GM20431 (cell line): ENCODE results near the gene CYFIP1.

Source experiments
- in situ Hi-C: fragments of 300-500 bp; cut with MseI, MboI; formaldehyde crosslinking; loops from one replicate; pipeline ENCODE4 v1.15.0; 2020; ENCODE audit warnings: low sequenced_read_pairs; ENCODE audit not compliant: unreplicated experiment

Gene CYFIP1

DNA sequence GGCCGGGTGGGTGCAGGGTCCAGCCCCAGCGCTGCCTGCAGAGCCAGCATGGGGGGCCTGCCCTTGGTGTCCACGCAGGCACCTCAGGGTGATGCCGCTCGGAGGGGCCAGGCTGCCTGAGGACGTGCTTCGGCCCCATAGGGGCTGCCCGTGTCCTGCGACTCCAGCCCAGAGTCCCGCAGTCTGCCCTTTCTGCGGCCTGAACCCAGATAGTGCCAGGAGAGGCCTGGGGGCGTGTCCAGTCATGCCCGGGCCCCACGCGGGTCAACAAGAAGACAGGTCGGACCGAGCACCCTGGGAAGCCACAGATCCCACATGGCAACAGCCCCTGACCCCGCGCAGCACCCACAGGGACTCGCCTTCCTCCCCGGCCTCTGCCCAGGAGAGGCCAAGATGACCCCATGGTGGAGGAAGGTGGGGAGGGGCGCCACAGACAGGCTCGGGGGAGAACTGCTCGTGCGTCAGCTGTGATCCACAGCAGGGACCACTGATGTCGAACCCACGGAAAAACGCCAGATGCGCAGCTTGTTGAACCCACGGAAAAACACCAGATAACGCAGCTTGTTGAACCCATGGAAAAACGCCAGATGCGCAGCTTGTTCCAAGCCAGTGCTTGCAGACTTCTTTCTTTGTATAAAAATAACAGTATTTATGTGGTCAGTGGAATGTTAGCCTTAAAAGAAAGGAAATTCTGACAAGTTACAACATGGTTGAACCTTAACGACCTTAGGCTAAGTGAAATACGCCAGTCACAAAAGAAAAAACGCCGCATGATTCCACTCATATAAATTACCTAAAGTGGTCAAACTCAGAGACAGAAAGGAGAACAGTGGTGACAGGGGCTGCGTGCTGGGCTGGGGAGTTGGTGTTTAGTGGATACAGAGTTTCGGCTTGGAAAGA is 28.5 kb downstream of the CYFIP1 start:
- in situ Hi-C loops, result no loop called here

DNA sequence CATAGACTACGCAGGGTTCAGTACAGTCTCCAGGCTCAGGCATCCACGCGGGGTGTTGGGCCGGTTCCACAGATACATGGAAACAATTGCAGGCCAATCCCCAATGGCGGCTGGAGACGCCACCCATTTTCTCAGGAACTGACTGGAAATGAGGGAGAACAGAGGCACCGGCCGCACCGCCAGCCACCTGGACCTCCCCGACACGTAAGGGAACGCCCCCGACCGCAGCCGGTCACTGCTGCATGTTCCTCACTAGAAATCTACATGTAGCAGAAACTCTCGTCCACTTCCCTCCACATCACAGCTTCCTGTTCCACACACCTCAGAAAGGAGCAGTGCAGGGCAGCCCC is 29.2 kb downstream of the CYFIP1 start:
- in situ Hi-C loops, result no loop called here

DNA sequence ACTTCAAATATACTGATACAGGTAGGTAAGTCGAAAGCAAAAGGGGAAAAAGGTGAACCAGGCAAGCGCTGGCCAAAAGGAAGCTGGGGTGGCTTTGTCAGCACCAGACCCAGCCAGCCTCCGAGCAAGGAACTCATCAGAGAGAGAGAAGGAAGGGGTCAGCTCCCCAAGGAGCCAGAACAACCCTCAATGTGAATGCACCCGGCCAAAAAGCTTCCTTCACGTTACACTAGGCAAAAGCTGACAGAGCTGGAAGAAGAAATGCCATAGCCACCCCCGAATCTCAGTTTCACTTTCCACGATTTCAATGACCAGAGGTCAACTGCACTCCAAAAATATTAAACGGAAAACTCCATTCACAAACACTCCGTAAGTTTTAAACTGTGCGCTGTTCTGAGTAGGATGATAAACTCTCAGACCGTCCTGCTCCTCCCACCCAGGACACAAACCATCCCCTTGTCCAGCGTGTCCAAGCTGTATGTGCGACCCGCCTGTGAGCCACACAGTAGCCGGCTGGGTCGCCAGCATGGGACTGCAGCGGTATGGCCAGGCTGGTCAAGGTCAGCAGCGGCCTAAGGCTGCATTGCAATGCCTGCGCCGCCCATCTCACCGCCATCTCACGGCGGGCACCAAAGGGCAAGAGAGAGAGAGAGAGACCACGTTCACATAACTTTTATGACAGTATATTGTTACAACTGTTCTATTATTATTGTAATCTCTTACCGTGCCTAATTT is 29.7 kb downstream of the CYFIP1 start:
- in situ Hi-C loops, result no loop called here

DNA sequence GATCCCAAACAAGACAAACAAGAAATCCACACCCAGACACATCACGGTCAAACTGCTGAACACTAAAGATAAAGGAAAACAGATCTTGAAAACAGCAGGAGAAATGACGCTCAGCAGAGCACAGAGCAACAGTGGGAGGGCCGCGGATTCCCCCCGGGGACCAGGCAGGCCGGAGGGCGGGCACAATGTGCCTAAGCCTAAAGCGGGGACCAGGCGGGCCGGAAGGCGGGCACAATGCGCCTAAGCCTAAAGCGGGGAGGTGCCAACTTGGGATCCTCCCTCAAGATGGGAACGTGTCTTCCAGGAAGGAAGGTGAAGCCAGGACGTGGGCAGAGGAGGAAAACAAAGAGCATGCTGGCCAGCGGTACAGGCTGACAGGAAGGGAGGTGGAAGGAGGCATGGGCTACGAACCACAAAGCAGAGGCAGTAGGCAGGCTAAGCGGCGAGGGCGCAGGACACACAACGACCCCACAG is 31.1 kb downstream of the CYFIP1 start:
- in situ Hi-C loops, result no loop called here

DNA sequence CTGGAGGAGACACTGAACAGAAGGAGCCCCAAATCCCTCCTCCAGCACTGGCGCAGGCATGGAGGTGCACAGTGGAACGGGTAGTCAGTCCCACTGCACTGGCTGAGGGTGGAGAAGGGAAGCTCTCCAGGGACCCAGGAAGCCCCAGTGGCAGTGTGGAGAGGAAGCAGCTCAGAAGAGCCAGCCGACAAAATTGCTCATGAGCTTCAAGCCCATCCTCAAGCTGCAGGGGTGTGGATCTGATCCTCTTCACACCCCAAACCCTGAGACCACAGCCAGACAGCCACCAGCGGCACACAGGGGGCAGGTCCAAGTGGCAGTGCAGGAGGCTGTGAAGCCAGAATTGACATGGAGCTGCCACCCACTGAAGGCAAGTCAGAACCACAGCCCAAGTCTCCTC is 32.1 kb downstream of the CYFIP1 start:
- in situ Hi-C loops, result no loop called here

DNA sequence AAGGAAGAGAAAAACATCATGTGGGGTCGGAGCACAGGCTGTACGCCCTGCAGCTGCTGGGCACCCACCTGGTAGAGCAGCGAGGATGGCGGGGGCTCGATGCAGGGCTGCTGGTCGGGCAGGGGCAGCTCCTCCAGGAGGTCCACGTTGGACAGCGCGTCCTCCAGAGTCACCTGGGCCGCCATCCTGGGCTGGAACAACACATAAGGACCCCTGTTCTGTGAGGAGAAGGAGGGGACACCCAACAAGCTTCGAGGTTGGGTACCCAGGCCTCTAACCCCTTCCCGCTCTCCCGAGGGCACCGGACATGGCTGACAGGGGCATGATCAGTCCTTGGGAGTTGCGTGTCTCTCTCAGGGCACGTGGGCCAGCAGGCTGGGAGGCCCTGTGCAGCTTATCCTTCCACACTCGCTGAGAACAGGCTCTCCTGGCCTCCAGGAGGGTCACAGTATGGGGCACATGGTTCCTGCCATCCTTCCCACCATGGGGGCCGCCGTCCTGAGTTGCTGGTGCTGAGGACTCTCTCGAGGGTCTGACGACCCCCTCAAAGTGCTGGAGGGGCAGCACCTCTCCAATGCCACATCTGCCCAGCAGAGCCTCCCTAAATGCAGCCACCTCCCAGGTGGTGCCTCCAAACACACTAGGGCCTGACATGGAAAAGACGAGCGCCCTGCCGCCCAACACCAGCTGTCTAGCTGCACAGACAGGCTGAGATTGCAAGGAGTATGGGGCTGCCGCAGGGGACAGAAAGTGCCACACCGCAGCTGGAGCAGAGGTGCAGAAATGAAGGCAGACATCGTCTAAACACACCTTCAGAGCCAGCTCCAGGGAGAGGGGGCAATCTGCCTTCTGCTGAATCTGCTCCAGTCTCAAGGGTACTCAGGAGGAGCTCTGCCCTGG is 32.8 kb downstream of the CYFIP1 start:
- in situ Hi-C loops, result no loop called here

DNA sequence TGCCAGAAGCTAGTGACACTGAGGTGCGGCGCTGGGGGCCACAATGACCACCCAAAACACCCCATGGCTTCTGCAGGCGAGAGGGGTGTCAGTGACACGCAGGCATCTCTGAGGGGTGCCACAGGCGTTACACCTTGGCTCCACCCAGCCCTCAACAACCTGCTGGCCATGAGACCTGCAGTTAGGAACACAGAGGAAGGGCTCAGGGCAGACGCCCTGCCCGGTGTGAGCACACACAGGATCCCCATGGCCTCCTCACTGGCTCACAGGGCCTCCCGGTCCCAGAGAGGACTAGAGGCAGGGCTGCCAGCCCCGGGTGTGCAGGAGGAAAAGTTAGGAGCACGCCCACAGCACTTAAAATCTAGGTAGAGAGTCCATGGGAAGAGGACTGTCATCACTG is 35.1 kb downstream of the CYFIP1 start:
- in situ Hi-C loops, result no loop called here

DNA sequence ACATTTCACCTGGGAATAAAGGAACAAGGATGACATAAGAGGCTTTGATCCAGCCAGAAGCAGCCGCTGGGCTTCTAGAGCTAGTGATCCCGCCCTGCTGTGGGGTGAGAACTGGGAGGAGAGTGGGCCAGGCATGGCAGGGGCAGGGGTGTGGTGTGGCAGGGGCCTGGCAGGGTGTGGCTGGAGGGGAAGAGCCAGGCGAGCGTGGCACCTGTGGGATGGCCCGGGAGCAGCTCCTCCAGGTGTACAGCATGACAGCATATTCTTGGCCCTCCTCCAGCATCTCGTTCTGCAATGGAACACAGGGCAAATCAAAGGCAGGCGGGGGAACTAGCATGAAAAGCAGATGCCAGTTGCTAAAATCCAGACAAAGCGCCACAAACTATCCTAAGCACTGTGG is 35.5 kb downstream of the CYFIP1 start:
- in situ Hi-C loops, result no loop called here

DNA sequence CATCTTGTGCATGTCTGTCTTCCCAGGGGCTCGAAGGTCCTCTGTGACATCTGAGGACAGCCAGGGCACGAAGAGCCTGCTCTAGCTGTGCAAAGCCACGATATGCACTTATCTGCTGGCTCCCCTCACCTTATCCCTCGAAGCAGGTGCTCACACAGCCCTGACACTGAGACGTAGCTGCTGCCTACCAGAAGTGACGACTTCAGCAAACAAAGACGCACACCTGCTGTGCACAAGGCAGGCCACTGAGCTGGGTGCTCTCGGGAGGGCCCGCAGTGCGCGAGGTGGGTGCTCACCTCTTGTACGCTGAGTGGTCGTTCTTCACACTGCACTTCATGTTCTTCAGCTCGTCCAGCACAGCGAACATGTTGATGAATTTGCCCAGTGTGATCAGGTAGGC is 37.3 kb downstream of the CYFIP1 start:
- in situ Hi-C loops, result no loop called here

DNA sequence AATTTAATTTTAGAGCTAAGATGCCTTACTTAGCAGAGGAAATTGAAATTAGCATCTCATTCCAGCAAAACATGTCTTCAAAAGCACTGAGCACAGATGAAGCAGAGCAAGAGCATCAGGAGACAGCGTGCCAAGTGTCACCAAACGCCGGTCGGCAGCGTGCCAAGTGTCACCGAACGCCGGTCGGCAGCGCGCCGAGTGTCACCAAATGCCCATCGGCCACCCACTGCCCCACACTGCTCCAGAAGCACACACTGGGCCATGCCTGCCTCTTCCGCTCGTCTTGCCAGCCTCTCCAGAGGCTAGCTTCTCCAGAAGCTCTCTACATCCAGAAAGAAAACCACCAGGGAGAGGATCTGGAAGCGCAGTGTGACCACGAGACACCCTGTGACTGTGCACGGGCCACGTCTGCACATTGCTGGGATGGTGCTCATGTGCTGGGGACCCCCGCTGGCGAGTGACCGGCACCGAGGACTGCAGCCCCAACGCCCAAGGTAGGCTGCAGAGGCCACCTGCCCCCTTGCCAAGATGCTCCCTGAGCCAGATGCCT is 37.8 kb downstream of the CYFIP1 start:
- in situ Hi-C loops, result no loop called here

DNA sequence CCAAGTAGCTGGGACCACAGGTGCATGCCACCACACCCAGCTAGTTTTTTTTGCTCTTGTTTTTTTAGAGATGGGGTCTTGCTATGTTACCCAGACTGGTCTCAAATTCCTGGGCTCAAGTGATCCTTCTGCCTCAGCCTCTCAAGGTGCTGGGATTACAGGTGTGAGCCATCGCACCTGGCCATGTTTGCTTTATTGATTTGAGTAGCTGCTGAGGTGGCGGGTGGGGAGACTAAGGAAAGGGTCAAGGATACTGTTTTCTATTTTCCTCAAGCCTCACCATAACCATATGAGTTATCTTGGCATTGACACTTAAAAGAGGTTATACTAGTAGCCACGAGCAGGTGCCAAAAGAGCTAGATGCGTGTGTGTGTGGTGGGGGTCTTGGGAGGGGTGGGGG is 39.0 kb downstream of the CYFIP1 start:
- in situ Hi-C loops, result no loop called here

DNA sequence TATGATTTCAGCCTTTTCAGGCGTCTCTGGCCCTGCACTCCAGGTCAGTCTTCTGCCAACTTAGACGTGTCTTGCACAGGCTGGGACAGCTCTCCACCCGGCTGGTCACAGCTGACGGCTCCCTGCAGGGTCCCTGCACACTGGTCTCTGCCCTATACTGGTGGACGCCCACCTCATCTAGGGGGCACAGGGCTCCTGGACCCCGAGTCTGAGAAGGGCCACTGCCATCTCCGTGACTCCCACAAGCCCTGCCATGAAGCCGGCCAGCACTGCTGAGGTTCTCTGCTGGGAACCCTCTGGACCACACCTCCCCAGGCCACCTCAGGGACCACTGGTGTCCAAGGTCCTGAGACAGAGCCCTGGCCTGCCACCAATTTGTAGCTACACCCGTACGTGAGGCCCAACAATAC is 40.5 kb downstream of the CYFIP1 start:
- in situ Hi-C loops, result no loop called here

DNA sequence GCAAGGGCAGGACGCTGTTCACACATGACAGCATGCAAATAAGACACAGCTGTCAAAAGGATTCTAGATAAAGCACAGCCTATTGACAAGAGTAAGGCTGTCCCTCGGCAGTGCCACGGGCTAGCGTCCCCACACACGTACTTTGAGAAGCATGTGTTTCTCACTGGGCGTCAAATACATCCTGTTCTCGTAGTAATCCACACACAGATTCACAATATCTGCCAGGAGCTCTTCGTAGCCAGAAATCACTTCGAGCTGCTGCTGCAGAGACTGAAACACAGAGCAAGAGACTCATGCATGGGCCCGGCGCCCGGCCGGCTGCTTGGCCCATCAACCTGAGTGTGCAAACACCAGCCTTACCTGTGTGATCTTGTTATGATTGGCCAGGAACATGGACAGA is 41.1 kb downstream of the CYFIP1 start:
- in situ Hi-C loops, result no loop called here

DNA sequence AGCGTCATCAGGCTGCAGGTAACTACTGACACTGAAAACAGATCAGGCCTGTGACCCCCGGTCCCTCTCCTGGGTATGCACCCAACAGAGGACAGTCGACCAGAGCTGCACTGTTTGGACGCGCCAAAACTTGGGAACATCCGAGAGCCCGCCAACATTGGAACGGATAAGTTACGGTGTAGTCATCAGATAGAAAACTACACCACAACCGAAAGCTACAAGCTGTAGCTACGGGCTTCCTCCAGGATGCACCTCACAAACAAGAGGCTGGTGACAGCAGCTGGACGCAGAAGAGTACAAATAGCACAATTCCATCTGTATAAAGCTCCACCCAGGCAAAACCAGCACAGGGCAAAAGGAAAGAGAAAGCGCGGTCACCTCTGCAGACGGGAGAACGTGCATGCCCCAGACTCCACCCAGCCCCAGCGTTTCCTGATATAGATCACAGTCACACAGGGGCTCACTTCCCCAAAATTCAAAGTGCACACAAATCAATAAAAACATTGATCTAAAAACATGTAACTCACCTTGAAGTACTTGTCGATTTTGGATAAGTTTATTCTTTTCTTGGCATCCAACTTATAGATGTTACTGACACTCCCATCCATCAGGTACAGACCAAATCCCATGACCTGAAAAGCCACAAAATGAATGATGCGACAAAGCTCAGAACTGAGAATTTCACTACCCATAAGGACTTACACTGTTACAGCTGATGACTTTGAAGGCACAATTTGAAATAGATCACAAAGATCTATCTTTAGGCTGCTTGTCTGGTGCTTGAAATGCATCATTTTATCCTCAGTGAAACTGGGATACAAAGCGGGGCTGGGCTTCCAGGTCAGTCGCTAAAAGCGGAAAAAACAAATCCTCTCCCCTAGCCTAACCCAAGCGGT is 43.3 kb downstream of the CYFIP1 start:
- in situ Hi-C loops, result no loop called here

DNA sequence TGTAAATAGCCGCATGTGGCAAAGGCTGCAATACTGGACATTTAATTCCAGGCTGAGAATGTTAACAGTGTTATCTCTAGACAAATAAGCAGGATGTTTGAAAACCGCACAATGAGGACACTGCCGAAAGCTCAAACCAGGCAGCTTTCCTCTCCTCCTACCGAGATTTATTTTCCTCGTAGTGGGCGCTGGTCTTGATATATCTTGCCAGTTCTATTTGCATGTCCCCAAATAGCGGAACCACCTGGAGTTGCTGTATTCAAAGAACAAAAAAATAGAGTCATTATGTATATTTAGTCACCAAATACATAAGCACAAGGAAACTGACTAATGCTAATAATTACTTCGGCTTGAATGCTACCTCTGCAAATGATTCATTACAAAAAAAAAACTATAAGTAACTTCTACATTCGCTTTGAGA is 46.5 kb downstream of the CYFIP1 start:
- in situ Hi-C loops, result no loop called here

DNA sequence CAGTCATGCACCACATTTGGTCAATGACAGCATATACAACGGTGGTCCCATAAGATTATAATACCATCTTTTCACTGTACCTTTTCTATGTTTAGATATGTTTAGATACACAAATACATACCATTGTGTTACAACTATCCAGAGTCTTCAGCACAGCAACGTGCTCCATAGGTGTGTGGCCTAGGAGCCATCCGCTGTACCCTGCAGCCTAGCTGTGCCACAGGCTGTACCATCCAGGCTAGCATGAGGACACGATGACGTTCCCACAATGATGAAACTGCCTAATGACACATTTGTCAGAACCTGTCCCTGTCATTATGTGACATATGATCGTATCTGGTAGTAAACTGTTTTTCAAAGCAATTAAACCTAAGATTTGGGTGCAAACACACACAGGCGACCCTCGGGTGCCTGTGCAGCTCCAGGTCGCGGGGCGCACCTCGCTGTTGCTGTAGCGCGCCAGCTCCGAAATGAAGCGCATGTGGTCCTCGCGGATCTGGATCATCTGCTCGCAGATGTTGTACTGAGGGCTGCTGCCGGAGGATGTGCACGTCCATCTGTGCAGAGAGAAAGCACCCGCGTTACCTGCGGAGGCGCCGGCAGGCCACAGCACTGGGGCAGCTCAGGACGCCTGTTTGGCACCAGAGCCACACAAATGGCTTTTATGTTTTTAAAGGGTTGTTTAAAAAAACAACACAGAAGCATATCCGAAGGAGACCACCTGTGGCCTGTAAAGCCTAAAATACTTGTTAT is 48.2 kb downstream of the CYFIP1 start:
- in situ Hi-C loops, result no loop called here

DNA sequence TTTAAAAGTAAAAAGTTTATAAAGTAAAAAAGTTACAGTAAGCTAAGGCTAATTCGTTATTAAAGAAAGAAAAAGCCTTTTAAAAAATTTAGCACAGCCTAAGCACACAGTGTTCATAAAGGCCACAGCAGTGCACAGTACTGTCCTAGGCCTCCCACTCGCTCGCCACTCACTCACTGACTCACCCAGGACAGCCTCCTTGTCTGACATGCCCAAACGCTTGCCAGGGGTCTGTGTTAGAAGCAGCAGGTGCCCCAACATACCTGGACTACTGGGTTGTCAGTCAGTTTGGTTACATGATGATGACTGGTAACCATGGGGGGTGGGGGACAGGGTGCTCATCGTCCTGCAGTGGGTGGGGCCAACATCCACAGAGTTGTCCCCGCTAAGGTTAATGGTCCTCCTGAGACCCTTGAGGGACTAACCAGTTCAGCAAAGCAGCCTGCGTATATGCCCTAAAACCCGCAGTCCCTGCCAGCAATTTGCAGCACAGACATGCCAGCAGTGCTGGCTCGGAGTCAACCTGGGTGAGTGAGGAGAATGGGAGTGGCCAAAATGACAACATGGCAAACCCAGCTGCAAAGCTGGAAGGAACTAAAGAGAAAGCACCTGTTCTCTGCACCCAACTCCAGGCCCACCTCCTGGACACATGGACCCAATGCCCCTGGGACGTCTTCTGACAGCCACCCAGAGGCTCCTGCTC is 49.2 kb downstream of the CYFIP1 start:
- in situ Hi-C loops, result no loop called here

DNA sequence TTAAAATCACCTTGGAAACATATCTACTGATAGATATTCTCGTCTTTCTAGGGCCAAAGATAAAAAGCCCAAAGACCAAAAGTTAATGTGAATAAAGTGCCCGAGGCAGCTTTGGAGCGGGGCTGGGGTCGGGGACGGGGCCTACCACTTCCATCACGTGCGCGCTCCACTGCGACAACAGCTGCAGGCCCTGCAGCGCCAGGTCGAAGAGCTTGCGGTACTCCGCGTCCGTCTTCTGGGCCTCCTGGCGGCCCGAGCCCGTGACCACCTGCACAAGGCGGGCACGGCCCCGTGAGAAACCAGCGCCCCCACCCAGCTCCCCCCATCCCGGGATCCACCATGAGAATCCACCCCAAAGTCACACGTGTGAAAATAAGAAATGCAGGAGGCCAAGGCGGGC is 52.4 kb downstream of the CYFIP1 start:
- in situ Hi-C loops, result no loop called here
